DLD1 (cell line): ENCODE results near the gene SOWAHC.
"Not testable (repeated sequence)": the region's sequence is repeated elsewhere in the genome, so short reads cannot be mapped to it uniquely, and the experiment has no call there.

Source experiments
- in situ Hi-C: cut with HindIII; loops from 2 replicates; pipeline ENCODE4 v1.10.0; 2017; ENCODE audit warnings: low sequenced_read_pairs

The SOWAHC gene, protein sequence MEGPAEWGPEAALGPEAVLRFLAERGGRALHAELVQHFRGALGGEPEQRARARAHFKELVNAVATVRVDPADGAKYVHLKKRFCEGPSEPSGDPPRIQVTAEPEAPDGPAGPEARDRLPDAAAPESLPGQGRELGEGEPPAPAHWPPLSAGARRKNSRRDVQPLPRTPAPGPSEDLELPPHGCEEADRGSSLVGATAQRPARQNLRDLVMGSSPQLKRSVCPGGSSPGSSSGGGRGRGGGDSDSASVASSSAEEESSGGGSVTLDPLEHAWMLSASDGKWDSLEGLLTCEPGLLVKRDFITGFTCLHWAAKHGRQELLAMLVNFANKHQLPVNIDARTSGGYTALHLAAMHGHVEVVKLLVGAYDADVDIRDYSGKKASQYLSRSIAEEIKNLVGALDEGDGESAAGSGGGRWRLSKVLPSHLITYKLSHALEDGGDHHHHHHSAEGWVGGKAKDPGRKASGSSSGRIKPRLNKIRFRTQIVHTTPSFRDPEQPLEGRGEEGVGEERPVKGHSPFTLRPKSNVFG

DNA sequence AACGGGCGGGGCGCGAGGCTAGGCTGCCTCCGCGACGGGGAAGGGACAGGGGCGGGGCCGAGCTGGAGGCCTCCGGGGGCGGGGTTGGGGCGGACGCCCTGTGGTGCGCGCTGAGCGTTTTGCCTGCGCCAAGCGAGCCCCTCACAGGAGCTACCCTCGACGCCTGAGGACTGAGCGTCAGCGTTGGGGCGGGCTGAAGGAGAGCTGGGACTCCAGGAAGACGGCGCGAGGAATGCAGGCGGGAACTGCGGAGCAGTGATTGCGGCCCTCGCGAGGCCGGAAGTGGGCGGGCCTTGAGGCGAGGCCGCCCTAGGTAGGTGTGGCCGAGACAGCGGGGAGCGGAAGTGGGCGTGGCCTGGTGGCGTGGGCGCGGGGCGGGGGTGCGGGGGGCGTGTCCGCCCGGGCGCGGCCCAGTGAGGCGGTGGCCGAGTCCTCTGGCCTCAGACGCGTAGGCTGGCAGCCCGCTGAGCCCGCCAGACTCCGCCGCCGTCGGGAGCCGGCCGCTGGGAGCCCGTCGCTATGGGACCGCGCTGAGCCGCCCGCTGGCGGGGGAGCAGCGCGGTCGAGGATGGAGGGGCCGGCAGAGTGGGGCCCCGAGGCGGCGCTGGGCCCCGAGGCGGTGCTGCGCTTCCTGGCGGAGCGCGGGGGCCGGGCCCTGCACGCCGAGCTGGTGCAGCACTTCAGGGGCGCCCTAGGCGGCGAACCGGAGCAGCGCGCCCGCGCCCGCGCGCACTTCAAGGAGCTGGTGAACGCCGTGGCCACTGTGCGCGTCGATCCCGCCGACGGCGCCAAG, at the start of gene SOWAHC, which contains the start of gene SEPTIN10:
TSS of gene SOWAHC (plus strand) at position 443 of the 793 bp plus-strand sequence. CDS start at position 569, 126 bp downstream.
TSS of gene SEPTIN10 (minus strand) at position 45 of the 793 bp plus-strand sequence. CDS start 139 bp downstream, outside the sequence.
- in situ Hi-C loops = no loop called here

DNA sequence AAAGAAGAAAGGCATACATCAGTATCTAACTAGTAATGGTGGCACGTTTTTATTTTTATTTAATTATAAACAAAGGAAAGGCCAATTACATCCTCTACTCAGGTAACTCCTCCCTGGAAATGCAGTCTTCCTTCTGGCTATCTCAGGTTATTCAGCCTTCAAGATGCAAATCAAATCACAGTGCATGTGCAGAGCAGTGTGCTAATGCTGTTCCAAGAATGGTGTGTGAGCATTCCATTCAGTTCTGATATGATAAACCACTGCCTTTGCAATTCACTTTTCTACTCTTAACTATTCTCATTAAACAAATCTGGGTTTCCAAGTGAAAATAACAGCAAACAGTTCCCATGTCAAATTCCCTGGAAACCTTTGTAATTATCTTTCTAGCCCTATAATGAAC, 38.8 kb upstream of the SOWAHC start:
- in situ Hi-C loops = no loop called here

DNA sequence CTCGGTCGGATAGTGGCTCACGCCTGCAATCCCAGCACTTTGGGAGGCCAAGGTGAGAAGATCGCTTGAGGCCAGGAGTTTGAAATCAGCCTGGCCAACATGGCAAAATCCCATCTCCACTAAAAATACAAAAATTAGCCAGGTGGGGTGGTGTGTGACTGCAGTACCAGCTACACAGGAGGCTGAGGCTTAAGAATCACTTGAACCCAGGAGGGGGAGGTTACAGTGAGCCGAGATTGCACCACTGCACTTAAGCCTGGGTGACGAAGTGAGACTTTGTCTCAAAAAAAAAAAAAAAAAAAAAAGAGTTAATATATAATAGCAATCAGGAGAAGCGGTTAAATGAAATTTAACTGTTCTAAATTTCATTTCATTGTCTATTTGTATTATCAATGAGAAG, 36.5 kb upstream of the SOWAHC start:
- in situ Hi-C loops = not testable (repeated sequence)

DNA sequence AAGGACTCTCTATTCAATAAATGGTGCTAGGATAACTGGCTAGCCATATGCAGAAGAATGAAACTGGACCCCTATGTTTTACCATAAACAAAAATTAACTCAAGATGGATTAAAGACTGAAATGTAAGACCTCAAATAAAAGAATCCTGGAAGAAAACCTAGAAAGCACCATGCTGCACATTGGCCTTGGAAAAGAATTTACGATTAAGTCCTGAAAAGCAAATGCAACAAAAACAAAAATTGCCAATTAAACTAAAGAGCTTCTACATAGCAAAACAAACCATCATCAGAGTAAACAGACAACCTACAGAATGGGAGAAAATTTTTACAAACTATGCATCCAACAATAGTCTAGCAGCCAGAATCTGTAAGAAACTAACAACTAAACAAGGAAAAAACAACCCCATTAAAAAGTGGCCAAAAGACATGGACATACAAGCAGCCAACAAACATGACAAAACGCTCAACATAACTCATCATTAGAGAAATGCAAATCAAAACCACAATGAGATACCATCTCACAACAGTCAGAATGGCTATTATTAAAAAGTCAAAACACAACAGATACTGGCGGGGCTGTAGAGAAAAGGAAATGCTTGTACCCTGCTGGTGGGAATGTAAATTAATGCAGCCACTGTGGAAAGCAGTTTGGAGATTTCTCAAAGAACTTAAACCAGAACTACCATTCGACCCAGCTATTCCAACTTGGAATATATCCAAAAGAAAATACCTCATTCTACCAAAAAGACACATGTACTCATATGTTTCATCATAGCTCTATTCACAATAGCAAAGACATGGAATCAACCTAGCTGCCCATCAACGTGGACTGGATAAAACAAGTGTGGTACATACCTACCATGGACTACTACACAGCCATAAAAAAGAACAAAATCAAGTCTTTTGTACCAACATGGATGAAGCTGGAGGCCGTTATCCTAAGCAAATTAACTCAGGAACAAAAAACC, 31.0 kb upstream of the SOWAHC start:
- in situ Hi-C loops = loop anchor here (10.0 kb wide), 1 partner anchor 62 kb away; no protein-coding TSS in a partner anchor

DNA sequence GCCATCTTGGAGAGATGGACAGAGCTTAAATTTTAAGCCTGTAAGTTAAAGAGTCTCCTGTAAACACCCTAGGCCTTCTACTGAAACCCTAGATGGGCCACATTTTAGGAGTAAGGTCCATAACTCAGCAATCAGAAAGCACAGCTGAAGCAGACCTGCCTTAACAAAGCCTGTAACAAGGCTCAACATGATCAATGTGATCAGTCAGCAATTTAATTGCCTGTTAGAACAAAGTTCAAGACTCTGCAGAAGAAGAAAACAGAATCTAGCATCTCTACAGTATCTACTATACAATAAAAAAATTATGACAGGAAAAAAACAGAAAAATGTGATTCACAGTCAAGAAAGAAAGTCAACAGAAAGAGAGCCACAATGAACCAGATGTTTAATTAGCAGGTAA, 27.5 kb upstream of the SOWAHC start:
- in situ Hi-C loops = loop anchor here (10.0 kb wide), 1 partner anchor 58 kb away; no protein-coding TSS in a partner anchor

DNA sequence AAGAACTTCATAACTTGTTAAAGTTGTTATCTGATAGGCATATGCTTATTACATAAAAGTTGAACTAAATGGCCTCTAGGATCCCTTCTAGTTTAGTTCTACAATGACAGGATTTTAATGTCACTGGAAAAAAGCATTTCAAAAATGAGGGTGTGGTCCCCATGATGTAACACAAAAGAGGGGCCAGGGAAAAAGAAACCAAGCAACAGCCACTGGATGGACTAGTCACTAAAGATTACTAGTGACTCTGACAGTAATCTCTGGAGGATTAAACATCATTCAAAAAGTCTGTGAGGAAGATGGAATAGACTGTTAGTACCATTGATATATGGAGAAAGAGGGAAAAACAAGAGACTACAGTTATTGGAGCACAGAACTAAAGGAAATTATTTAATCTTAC, 23.0 kb upstream of the SOWAHC start:
- in situ Hi-C loops = no loop called here

DNA sequence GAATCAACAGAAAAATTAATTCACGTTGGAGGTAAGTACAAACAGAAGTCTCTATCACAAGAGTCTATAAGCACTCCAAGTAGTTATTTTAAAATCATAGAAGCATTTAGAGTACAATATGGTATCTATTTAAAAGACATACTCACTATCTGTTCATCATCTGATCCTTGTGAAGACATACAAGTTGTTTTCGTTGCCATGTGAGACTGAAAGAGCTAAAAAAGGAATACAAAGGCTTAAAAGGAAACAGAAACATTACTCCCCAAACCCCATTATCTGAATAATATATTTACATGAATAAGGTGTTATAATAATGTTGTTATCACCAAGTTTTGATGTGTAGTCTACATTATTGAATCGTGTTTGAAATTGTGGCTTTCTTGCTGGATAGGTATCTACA, 21.3 kb upstream of the SOWAHC start:
- in situ Hi-C loops = no loop called here

DNA sequence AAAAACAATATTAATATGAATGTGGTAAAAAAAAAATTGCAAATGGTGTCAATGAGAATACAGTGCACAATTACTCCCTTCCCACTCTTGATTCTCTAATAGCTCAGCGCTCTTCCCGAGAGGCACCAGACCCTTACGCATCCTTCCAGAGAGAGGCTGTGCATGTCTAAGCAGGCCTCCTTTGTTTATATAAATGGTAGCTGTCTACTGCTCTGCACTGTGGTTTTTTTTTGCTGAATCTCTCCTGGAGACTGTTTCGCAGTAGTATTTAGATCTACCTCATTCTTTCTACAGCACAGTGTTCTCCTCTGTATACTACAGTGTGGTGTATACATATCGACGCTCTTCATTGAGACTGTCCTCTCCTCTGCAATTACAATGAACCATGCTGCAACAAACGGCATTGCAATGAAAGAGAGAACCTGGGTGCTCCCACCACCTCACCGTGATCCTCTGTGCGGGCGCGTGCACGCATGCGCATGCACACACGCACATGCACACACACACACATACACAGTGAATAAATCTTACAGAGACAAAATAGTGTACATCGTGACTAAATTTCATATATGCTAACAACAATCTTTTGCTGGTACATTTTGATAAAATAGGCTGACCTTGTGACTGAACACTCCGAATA, 19.8 kb upstream of the SOWAHC start:
- in situ Hi-C loops = no loop called here

DNA sequence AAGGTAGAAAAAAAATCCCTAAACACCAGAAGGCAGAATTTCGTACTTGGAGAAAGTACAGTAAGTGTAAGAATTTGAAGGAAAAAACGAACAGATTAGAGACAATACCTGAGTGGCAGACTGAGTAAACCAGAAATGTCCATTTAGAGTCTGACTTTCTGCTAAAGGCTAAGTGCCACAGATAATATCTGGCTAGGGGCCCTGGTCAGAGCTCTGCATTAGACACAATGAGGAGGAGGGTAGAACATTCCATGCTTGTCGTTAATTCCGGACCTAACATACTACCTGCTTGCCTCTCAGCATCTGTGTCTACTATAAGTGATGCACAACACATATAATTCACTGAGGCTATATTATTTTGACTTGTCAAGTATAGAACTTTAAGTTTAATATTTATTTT, 18.5 kb upstream of the SOWAHC start:
- in situ Hi-C loops = no loop called here

DNA sequence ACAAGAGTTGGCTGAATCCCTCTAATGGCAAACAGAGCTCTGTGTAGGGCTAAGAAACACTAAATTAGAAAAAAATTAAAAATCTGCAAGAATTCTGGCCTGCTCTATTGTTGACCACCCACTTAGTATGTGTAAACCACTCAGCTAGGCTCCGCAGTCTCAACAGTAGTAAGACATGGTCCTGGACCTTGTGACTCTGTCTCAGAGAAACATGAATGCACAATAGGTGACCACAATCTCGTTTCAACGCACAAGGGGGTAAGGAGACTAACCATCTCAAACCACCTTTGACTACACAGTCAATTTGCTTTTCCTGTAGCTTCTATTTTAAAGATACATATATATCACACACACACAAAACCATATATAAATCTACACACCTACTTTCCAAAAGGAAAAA, 16.9 kb upstream of the SOWAHC start:
- in situ Hi-C loops = no loop called here

DNA sequence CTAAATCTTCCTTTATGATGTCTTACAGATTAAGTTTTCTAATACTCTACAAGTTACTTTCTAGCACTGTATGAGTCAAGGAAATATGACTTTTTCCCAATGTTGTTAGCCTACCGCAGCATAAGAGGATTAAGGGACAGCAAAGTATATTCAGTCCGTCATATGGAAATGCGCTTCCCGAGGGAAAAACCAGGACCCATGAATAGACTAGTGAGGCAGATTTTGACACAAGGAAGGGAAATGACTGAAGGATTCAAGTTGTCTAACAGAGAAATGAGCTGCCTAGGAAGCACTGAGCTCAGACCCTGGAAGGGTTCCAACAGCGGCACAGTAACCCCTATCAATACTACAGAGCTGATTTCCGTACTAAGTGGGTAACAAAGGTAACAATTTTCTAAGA, 12.4 kb upstream of the SOWAHC start:
- in situ Hi-C loops = no loop called here

DNA sequence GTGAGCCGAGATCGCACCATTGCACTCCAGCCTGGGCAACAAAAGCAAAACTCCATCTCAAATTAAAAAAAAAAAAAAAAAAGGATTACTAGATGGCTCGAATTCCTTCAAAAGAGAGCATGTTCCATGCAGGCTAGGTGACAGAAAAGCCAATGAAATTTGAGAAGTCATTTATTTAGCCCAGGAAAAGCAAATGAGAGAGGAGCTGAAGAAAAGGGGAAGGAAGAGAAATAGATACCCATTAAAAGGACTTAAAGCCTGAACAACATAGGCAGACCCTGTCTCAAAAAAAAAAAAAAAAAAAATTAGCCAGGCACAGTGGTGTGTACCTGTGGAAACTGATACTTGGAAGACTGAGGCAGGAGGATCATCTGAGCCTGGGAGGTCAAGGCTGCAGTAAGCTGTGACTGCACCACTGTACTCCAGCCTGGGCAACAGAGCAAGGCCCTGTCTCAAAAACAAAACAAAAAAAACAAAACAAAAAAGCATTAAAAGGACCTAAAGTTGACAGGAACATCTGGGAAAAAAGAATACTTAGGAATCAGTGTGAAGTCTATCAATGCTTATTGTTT, 11.5 kb upstream of the SOWAHC start:
- in situ Hi-C loops = no loop called here

DNA sequence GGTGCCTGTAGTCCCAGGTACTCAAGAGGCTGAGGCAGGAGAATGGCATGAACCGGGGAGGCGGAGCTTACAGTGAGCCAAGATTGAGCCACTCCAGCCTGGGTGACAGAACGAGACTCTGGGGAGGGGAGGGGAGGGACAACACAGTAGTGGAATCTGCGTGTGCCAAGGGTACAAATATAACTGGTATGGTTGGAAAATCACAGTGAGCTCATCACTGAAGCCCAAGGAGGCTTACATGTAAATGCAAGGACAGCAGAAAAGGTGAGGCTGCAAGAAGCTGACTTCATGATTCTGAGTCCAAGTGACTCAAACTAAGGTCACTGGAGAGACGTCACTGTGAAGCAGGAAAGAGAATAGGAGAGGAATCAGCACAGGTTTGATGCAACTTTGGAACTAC, 9.6 kb upstream of the SOWAHC start:
- in situ Hi-C loops = no loop called here

DNA sequence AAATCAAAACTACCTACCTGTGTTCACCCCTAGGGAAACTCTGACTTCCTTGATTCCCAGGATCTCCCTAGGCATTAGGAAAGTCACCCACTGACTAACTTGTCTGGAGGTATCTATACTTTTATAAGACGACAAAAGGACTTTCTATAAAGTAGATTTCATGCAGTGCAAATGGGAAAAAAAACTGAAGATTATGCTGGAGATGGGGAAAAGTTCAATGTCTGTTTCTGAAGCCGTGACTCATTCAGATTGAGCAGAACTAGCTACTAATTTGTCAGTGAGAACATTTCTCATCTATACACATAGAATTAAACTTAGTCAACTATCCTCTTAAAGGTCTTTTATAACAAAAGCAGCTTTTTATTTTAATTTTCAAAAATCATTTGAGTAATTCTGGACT, 6.4 kb upstream of the SOWAHC start:
- in situ Hi-C loops = no loop called here

DNA sequence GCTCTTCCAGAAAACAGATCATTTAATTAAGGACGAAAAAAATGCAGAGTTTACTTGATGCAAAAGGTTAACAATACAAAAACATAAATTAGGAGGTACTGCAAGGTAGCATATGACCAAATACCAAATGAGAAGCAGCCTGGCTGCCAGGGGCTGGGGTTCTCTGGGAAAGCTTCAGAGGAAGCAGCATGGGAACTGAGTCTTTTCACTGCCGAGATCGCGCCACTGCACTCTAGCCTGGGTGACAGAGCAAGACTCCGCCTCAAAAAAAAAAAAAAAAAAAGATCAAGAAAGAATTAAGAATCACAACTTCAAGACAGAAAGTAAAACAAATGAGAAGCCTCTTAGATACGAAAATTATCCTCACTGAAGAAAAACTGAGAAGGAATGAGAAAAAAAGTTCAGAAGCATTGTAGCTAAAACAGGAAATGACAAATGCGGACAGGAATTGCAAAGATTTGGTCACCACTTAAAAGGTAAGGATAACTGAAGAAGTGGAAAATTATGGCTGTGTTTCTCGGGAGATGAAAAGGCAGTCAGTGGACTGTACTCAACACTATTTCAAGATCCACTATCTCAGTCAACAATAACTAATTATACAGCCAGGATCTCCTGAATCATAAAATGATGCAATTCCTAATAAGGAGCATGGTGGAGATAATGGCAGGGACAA, 4.7 kb upstream of the SOWAHC start:
- in situ Hi-C loops = no loop called here

DNA sequence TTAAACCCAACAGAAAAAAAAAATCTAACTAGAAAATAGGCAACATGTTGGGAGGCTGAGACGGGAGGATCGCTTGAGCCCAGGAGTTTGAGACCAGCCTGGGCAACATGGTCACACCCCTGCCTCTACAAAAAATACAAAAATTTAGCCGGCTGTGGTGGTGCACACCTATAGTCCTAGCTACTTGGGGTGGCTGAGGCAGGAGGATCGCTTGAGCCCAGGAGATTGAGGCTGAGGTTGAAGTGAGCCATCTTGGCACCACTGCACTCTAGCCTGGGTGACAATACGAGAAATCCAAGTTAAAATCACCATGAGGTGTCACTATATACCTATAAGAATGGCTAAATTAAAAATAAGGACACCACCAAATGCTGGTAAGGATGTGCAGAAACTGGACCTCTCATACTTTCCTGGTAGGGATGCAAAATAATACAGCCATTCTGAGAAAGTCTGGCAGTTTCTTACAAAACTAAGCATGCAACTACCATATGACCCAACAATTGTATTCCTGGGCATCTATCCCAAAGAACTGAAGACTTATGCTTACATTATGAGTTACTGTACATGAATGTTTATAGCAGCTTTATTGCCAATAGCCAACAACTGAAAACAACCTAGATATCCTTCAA, 2.6 kb upstream of the SOWAHC start:
- in situ Hi-C loops = no loop called here

DNA sequence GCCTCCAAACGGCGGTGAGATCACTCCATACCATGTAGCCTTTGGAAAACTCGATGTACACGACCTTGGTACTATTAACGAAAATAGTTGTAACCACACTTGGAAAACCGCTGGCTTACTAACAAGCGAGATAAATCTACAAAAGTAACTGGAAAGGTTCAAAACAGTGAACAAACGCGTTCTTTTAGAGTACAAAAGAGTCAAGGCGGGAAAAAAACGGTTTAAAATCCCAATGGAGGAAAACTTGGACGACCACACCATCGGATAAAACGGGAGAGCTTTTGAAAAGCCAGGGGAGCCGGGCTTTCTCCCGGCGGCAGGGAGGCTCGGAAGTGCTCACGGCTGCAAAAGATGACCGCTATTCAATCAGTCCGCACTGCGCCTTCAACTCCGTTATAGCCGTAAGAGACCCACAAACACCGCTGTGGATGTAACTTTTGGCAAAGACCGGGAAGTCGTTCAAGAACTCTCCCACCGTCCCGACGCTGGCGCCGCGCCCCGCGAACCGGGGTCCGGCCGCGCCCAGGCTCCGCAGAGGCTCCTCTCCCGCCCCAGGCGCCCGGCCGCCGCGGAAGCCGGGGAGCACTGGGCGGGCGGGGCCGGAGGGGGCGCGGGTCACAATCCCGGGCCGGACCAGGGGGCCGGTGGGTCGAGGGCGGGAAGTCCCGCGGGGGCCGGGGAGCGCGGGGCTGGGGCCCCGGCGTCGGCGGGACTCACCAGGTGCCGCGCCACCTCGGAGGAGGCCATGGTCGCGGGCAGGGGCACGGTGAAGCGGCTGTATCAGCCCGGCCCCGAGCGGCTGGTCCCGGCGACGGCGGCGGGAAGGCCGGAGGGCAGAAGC, 863 bp upstream of the SOWAHC start:
- in situ Hi-C loops = no loop called here
